K562 (cell line): ENCODE results near the gene PREX1. TPM values are rescaled to one million over a fixed set of nuclear protein-coding genes. Genes with fewer than 3 reads are reported as not detected.

Experiments used
- ATAC-seq: fragments of 200-7000 bp; cut with Tn5 transposase; 3 replicates; pipeline ENCODE4 v1.9.1; 2020; ENCODE audit warnings: moderate library complexity
- BruUV-seq: library from RNA; stranded (reverse); fragments of 400-500 nt; replicated peaks from 2 replicates; lab custom pipeline; 2021; lab: Mats Ljungman, UMichigan
- CTCF ChIA-PET: fragments of 300-600 bp; formaldehyde crosslinking; extraction: SDS; loops from one replicate; lab custom pipeline; 2021; ENCODE audit warnings: low intra/inter-chr PET ratio; lab: Yijun Ruan, JAX
- POLR2A ChIA-PET: fragments of 300-600, 350-650 bp; sonication (Branson Sonifier 250); formaldehyde crosslinking; extraction: SDS; loops from one replicate; lab custom pipeline; 2021; ENCODE audit warnings: antibody characterized with exemption, inconsistent platforms; lab: Yijun Ruan, JAX
- DNase-seq, 4 experiments: peaks; one replicate each; pipeline versions ENCODE4 v3.0.0 to v3.0.0-alpha.2; 2011 to 2018; ENCODE audit warnings: low spot score in 3 of 4, mixed read lengths in 3 of 4; ENCODE audit errors: extremely low read depth in 1 of 4
- FAIRE-seq: peaks from 2 replicates; lab custom pipeline; 2011; peaks lifted over from hg19 to GRCh38; lab: Jason Lieb, UNC
- H2AFZ ChIP-seq: 2 replicates; pipeline ENCODE4 v1.6.0; 2011; ENCODE audit warnings: low read depth, low read length, control low read depth, inconsistent platforms
- H3K27ac ChIP-seq: fragments of 200-600 bp; 3 replicates; pipeline ENCODE4 v1.8.0; 2011; ENCODE audit warnings: low read depth, mild to moderate bottlenecking, control low read depth, inconsistent platforms, low read length, moderate library complexity, mixed read lengths; ENCODE audit errors: extremely low read depth
- H3K27me3 ChIP-seq, 2 experiments: fragments of 300-600 bp in 1 of 2; 2 replicates in 1 of 2; 3 replicates in 1 of 2; pipeline versions ENCODE4 v1.6.0 to v1.8.0; 2011; ENCODE audit warnings: inconsistent platforms in 2 of 2, low read length in 2 of 2, mild to moderate bottlenecking in 1 of 2, mixed read lengths in 1 of 2, moderate library complexity in 1 of 2; ENCODE audit not compliant: control insufficient read depth in 2 of 2, insufficient read depth in 2 of 2
- H3K36me3 ChIP-seq: fragments of 300-600 bp; 3 replicates; pipeline ENCODE4 v1.8.0; 2011; ENCODE audit warnings: mild to moderate bottlenecking, low read length, inconsistent platforms; ENCODE audit not compliant: control insufficient read depth, insufficient read depth
- H3K4me1 ChIP-seq, 2 experiments: fragments of 200-600 bp in 1 of 2; replicated peaks in 1 of 2; 2 replicates in 1 of 2; 3 replicates in 1 of 2; pipeline versions ENCODE4 v1.5.1 to v1.8.0; 2011; ENCODE audit warnings: inconsistent platforms in 2 of 2, low read length in 2 of 2, mild to moderate bottlenecking in 1 of 2, mixed read lengths in 1 of 2, moderate library complexity in 1 of 2; ENCODE audit not compliant: control insufficient read depth in 2 of 2, insufficient read depth in 2 of 2
- H3K4me2 ChIP-seq: 2 replicates; pipeline ENCODE4 v1.6.1; 2011; ENCODE audit warnings: low read length, control low read depth, inconsistent platforms, mixed read lengths; ENCODE audit not compliant: insufficient read depth
- H3K4me3 ChIP-seq: fragments of 200-600 bp; sonication (generic), shearing (Covaris generic); 2 replicates; pipeline ENCODE4 v1.5.1; 2016; ENCODE audit warnings: control low read depth, inconsistent platforms
- H3K79me2 ChIP-seq: fragments of 200-600 bp; 3 replicates; pipeline ENCODE4 v1.8.0; 2011; ENCODE audit warnings: low read length, inconsistent platforms; ENCODE audit not compliant: control insufficient read depth, insufficient read depth
- H3K9ac ChIP-seq, 2 experiments: 2 replicates each; pipeline versions ENCODE4 v1.6.0 to v1.6.1; 2011; ENCODE audit warnings: low read depth in 2 of 2, low read length in 2 of 2, control low read depth in 1 of 2, inconsistent platforms in 1 of 2, mild to moderate bottlenecking in 1 of 2, mixed read lengths in 1 of 2; ENCODE audit not compliant: insufficient read depth in 1 of 2
- H3K9me1 ChIP-seq: one replicate; pipeline ENCODE4 v1.6.0; 2011; ENCODE audit warnings: inconsistent platforms, mild to moderate bottlenecking, low read length, moderate library complexity; ENCODE audit not compliant: control insufficient read depth, insufficient read depth
- H3K9me3 ChIP-seq: replicated peaks from 2 replicates; pipeline ENCODE4 v1.5.1; 2011; ENCODE audit warnings: low read depth, low read length, inconsistent platforms; ENCODE audit not compliant: control insufficient read depth, insufficient read depth
- H4K20me1 ChIP-seq: replicated peaks from 2 replicates; pipeline ENCODE4 v1.6.1; 2011; ENCODE audit warnings: low read length, inconsistent platforms, mixed read lengths; ENCODE audit not compliant: control insufficient read depth, insufficient read depth
- C11orf30 ChIP-seq: fragments of 450-650 bp; IDR thresholded peaks from 2 replicates; pipeline ENCODE4 v1.6.1; 2016; ENCODE audit warnings: low read depth, mild to moderate bottlenecking
- CHD1 ChIP-seq: fragments of 200-600 bp; sonication (generic); IDR thresholded peaks from one replicate; pipeline ENCODE4 v1.6.1; 2012; ENCODE audit warnings: mild to moderate bottlenecking, moderate library complexity, low read length, inconsistent platforms
- GABPB1 ChIP-seq: sonication (generic); formaldehyde crosslinking; IDR thresholded peaks from 2 replicates; pipeline ENCODE4 v1.8.0; 2022; ENCODE audit warnings: mild to moderate bottlenecking, missing genetic modification reagents
- LCOR ChIP-seq: sonication (generic); formaldehyde crosslinking; IDR thresholded peaks from 2 replicates; pipeline ENCODE4 v1.8.0; 2022; ENCODE audit warnings: mild to moderate bottlenecking, missing genetic modification reagents
- MTA2 ChIP-seq: fragments of 450-650 bp; IDR thresholded peaks from 2 replicates; pipeline ENCODE4 v1.6.1; 2016; ENCODE audit warnings: low read depth
- NR2C2 ChIP-seq, 2 experiments: fragments of 200-800 bp in 1 of 2; sonication (Bioruptor generic) in 1 of 2; sonication (generic) in 1 of 2; formaldehyde crosslinking in 1 of 2; IDR thresholded peaks; 2 replicates each; pipeline versions ENCODE4 v1.6.1 to v1.8.0; 2016 to 2022; ENCODE audit warnings: mild to moderate bottlenecking in 1 of 2, missing compliant biosample characterization in 1 of 2, missing genetic modification characterization in 1 of 2, missing genetic modification reagents in 1 of 2
- SOX6 ChIP-seq: fragments of 450-650 bp; IDR thresholded peaks from 2 replicates; pipeline ENCODE4 v1.6.1; 2014; ENCODE audit warnings: mild to moderate bottlenecking
- STAT6 ChIP-seq: sonication (generic); formaldehyde crosslinking; IDR thresholded peaks from 2 replicates; pipeline ENCODE4 v1.8.1; 2023; ENCODE audit warnings: mild to moderate bottlenecking, missing genetic modification reagents
- ZNF407 ChIP-seq: fragments of 450-650 bp; IDR thresholded peaks from 2 replicates; pipeline ENCODE4 v1.6.1; 2016; ENCODE audit warnings: low read depth
- ZNF644 ChIP-seq: fragments of 200-800 bp; sonication (Bioruptor generic); IDR thresholded peaks from 2 replicates; pipeline ENCODE4 v1.6.1; 2016; ENCODE audit warnings: low read depth, missing genetic modification characterization, missing compliant biosample characterization
- WGBS: fragments of 100-300 bp; shearing (Covaris generic); methylation state at CpG from one replicate; pipeline ENCODE4 v1.1.6; 2016; ENCODE audit warnings: low coverage, mixed read lengths; ENCODE audit not compliant: insufficient coverage; ENCODE audit errors: missing lambda C conversion rate; 5-methylcytosine and 5-hydroxymethylcytosine counted together
- in situ Hi-C: fragments of 300-500 bp; cut with MboI; formaldehyde crosslinking; loops from 4 replicates; pipeline ENCODE4 v1.15.0; 2018; ENCODE audit warnings: inconsistent platforms, mixed read lengths
- intact Hi-C: fragments of 100-400 bp; cut with micrococcal nuclease; formaldehyde crosslinking; loops from 2 replicates; pipeline ENCODE4 v1.14.2; 2022
- polyA plus RNA-seq, 8 experiments: library from polyadenylated mRNA; depleted of rRNA in 4 of 8; stranded (reverse) in 5 of 8; unstranded in 3 of 8; fragments of >200 nt; fragmentation: Nextera tagmentation in 2 of 8; fragmentation: Illumina TruSeq in 1 of 8; extraction: Ambion mirVana in 2 of 8; extraction: Trizol in 1 of 8; gene quantifications; 2 replicates each; pipeline versions ENCODE4 v1.2.1 to v1.2.3, GENCODE V29; 2011 to 2014; ENCODE audit warnings: inconsistent platforms in 1 of 8, missing spikeins in 1 of 8
- total RNA-seq, 7 experiments: library from RNA; depleted of rRNA in 6 of 7; stranded (reverse); fragments of >200 nt in 6 of 7; fragmentation: Illumina TruSeq in 2 of 7; extraction: Trizol in 2 of 7; gene quantifications; 2 replicates each; pipeline versions ENCODE4 v1.2.1 to v1.2.3, GENCODE V29; 2011 to 2021; ENCODE audit warnings: low replicate concordance in 1 of 7

Gene PREX1
- total and polyA plus RNA-seq, 9 of the 15 experiments (the other 6 are each of a cell fraction or from before 2014, with no cell fraction given): 0.37 to 10.4 (median 4.8) TPM

GRCh38 chr20:48736636-48737035 lies 91.2 kb downstream of the PREX1 start:
- 36% methylated on average over 2 of the region's 2 CpGs for WGBS
- H2AFZ ChIP-seq: no peak overlapping the region
- H3K27ac ChIP-seq: no peak overlapping the region
- peaks cover 4% of the 10 kb centered on the region; the same call in 1 of the 3 replicates for H3K36me3 ChIP-seq
- CTCF ChIA-PET: no interaction called here
- in situ Hi-C loops (no loop called here), intact Hi-C loops (no loop called here)
- no peaks in the 10 kb centered on the region for H3K79me2 ChIP-seq
- no peak overlapping the region for H3K4me2 ChIP-seq
- BruUV-seq: no TSS peak
- no peak overlapping the region for H3K9ac ChIP-seq
- POLR2A ChIA-PET: interaction anchor here (0.7 kb wide), 1 partner anchor 151 kb away, joined by 3 read pairs; no protein-coding TSS in a partner anchor
- no peak for DNase-seq
- H3K9me3 ChIP-seq: no peaks in the 10 kb centered on the region
- no peaks in the 10 kb centered on the region for H3K9me1 ChIP-seq
- no peaks in the 10 kb centered on the region for H4K20me1 ChIP-seq
- H3K4me3 ChIP-seq: no peak overlapping the region
- no peak for FAIRE-seq
- H3K4me1 ChIP-seq: no peaks in the 10 kb centered on the region
- H3K27me3 ChIP-seq: no peaks in the 10 kb centered on the region
- no peak for ATAC-seq
- TF ChIP-seq C11orf30: no peak
- TF ChIP-seq GABPB1 (CRISPR knock-in tag): no peak
- TF ChIP-seq CHD1: no peak
- TF ChIP-seq LCOR: no peak
- no peak for TF ChIP-seq STAT6 (CRISPR knock-in tag)
- no peak for TF ChIP-seq SOX6
- TF ChIP-seq ZNF644 (tag): no peak
- no peak for TF ChIP-seq NR2C2 (CRISPR knock-in tag; IDR thresholded peaks at IDR 0.05)
- TF ChIP-seq NR2C2 (tag; IDR thresholded peaks at IDR 0.05): no peak
- TF ChIP-seq MTA2: no peak
- no peak for TF ChIP-seq ZNF407
